H1 (cell line): ENCODE data around the gene CLEC16A. TPM values are rescaled to one million over a fixed set of nuclear protein-coding genes. Genes with fewer than 3 reads are reported as not detected.

Experiments
- CTCF ChIA-PET: fragments of 300-600 bp; sonication (Branson Sonifier 250); formaldehyde crosslinking; loops from one replicate; lab custom pipeline; 2021; ENCODE audit not compliant: partially characterized antibody; lab: Charles Lee
- POLR2A ChIA-PET: fragments of 300-600 bp; sonication (Branson Sonifier 250); formaldehyde crosslinking; loops from one replicate; lab custom pipeline; 2021; ENCODE audit warnings: inconsistent platforms; ENCODE audit not compliant: partially characterized antibody; lab: Charles Lee
- DNase-seq, 2 experiments: peaks; one replicate each; pipeline versions ENCODE4 v3.0.0 to v3.0.0-alpha.2; 2010 to 2022; ENCODE audit warnings: low spot score in 2 of 2, low read depth in 1 of 2, mixed read lengths in 1 of 2
- FAIRE-seq: peaks from 2 replicates; lab custom pipeline; 2011; peaks lifted over from hg19 to GRCh38; lab: Jason Lieb, UNC
- H2AFZ ChIP-seq: 2 replicates; pipeline ENCODE4 v1.8.1; 2012; ENCODE audit warnings: low read length, inconsistent platforms
- H2AK5ac ChIP-seq: 2 replicates; pipeline ENCODE4 v1.6.1; 2013; ENCODE audit warnings: low read depth, low read length
- H2BK120ac ChIP-seq: replicated peaks from 2 replicates; pipeline ENCODE3; 2013; ENCODE audit warnings: low read depth, low read length, inconsistent platforms
- H2BK12ac ChIP-seq: 2 replicates; pipeline ENCODE4 v1.6.1; 2013; ENCODE audit warnings: low read depth, low read length
- H2BK15ac ChIP-seq: 2 replicates; pipeline ENCODE4 v1.6.1; 2013; ENCODE audit warnings: low read length
- H2BK20ac ChIP-seq: 2 replicates; pipeline ENCODE4 v1.6.1; 2013; ENCODE audit warnings: low read length
- H2BK5ac ChIP-seq: 2 replicates; pipeline ENCODE4 v1.6.1; 2013; ENCODE audit warnings: low read depth, low read length
- H3K14ac ChIP-seq: 2 replicates; pipeline ENCODE4 v1.6.1; 2013; ENCODE audit warnings: inconsistent platforms; ENCODE audit not compliant: insufficient read length
- H3K18ac ChIP-seq: 2 replicates; pipeline ENCODE4 v1.6.1; 2013; ENCODE audit warnings: low read length; ENCODE audit errors: extremely low read depth
- H3K23ac ChIP-seq: 2 replicates; pipeline ENCODE4 v1.6.1; 2013; ENCODE audit warnings: inconsistent platforms; ENCODE audit not compliant: insufficient read length
- H3K23me2 ChIP-seq: 2 replicates; pipeline ENCODE4 v1.6.1; 2013; ENCODE audit warnings: low read depth, low read length
- H3K27ac ChIP-seq: 2 replicates; pipeline ENCODE4 v1.6.1; 2011; ENCODE audit warnings: low read depth, low read length, inconsistent platforms
- H3K27me3 ChIP-seq, 4 experiments: replicated peaks in 1 of 4; 1 replicate in 1 of 4; 2 replicates in 3 of 4; pipeline versions ENCODE4 v1.6.1 to v1.8.1; 2011 to 2013; ENCODE audit warnings: low read length in 3 of 4, mild to moderate bottlenecking in 3 of 4, inconsistent platforms in 2 of 4, mixed read lengths in 2 of 4, moderate library complexity in 1 of 4; ENCODE audit not compliant: control insufficient read depth in 3 of 4, insufficient read depth in 3 of 4; ENCODE audit errors: extremely low read depth in 1 of 4
- H3K36me3 ChIP-seq, 4 experiments: 2 replicates each; pipeline versions ENCODE4 v1.6.1 to v1.8.1; 2011 to 2013; ENCODE audit warnings: mild to moderate bottlenecking in 4 of 4, low read length in 3 of 4, moderate library complexity in 2 of 4, control low read depth in 1 of 4, inconsistent platforms in 1 of 4; ENCODE audit not compliant: insufficient read depth in 4 of 4, control insufficient read depth in 2 of 4
- H3K4ac ChIP-seq: replicated peaks from 2 replicates; pipeline ENCODE3; 2013; ENCODE audit warnings: low read length, low read depth, mixed read lengths, inconsistent platforms; ENCODE audit not compliant: insufficient read length
- H3K4me1 ChIP-seq, 4 experiments: replicated peaks in 1 of 4; 1 replicate in 1 of 4; 2 replicates in 3 of 4; pipeline versions ENCODE4 v1.6.1 to v1.8.1; 2011 to 2013; ENCODE audit warnings: low read length in 3 of 4, inconsistent platforms in 2 of 4, mixed read lengths in 1 of 4; ENCODE audit not compliant: insufficient read depth in 4 of 4, control insufficient read depth in 3 of 4
- H3K4me2 ChIP-seq, 2 experiments: 2 replicates each; pipeline versions ENCODE4 v1.6.1 to v1.8.1; 2011 to 2013; ENCODE audit warnings: low read depth in 2 of 2, low read length in 2 of 2, control low read depth in 1 of 2, inconsistent platforms in 1 of 2, mild to moderate bottlenecking in 1 of 2; ENCODE audit not compliant: insufficient read depth in 1 of 2
- H3K4me3 ChIP-seq, 4 experiments: fragments of 200-600, 300-600 bp in 1 of 4; sonication (generic), shearing (Covaris generic), sonication (Bioruptor Twin) in 1 of 4; 2 replicates each; pipeline versions ENCODE4 v1.5.1 to v1.8.1; 2011 to 2016; ENCODE audit warnings: low read length in 4 of 4, low read depth in 3 of 4, control low read depth in 2 of 4, inconsistent platforms in 2 of 4, mild to moderate bottlenecking in 2 of 4, mixed read lengths in 1 of 4, moderate library complexity in 1 of 4; ENCODE audit not compliant: insufficient read depth in 2 of 4; ENCODE audit errors: extremely low read depth in 1 of 4
- H3K56ac ChIP-seq: replicated peaks from 2 replicates; pipeline ENCODE3; 2013; ENCODE audit warnings: low read depth, mild to moderate bottlenecking, mixed read lengths, low read length, inconsistent platforms; ENCODE audit not compliant: insufficient read length
- H3K79me1 ChIP-seq: 2 replicates; pipeline ENCODE4 v1.6.1; 2013; ENCODE audit warnings: low read depth, low read length, control low read depth
- H3K79me2 ChIP-seq, 2 experiments: 2 replicates each; pipeline versions ENCODE4 v1.6.1 to v1.8.1; 2012 to 2013; ENCODE audit warnings: low read length in 2 of 2, mild to moderate bottlenecking in 2 of 2, inconsistent platforms in 1 of 2; ENCODE audit not compliant: insufficient read depth in 2 of 2, control insufficient read depth in 1 of 2
- H3K9ac ChIP-seq, 4 experiments: replicated peaks in 1 of 4; 1 replicate in 1 of 4; 2 replicates in 3 of 4; pipeline versions ENCODE4 v1.6.1 to v1.8.1; 2011 to 2013; ENCODE audit warnings: low read depth in 3 of 4, low read length in 3 of 4, control low read depth in 2 of 4, mild to moderate bottlenecking in 2 of 4, moderate library complexity in 2 of 4, inconsistent platforms in 1 of 4; ENCODE audit errors: extremely low read depth in 1 of 4
- H3K9me3 ChIP-seq, 2 experiments: 2 replicates each; pipeline versions ENCODE4 v1.6.1 to v1.8.1; 2012 to 2013; ENCODE audit warnings: mild to moderate bottlenecking in 2 of 2, moderate library complexity in 2 of 2, control low read depth in 1 of 2, inconsistent platforms in 1 of 2, low read depth in 1 of 2, low read length in 1 of 2, mixed read lengths in 1 of 2; ENCODE audit not compliant: insufficient read depth in 2 of 2
- H4K20me1 ChIP-seq, 2 experiments: replicated peaks in 1 of 2; 2 replicates each; pipeline versions ENCODE3 to v1.8.1; 2011 to 2013; ENCODE audit warnings: inconsistent platforms in 2 of 2, low read length in 2 of 2, mild to moderate bottlenecking in 1 of 2; ENCODE audit not compliant: insufficient read depth in 2 of 2, control insufficient read depth in 1 of 2
- H4K5ac ChIP-seq: 2 replicates; pipeline ENCODE4 v1.6.1; 2013; ENCODE audit warnings: low read length, low read depth, mixed read lengths, inconsistent platforms; ENCODE audit not compliant: insufficient read length
- H4K8ac ChIP-seq: 2 replicates; pipeline ENCODE4 v1.8.0; 2013; ENCODE audit warnings: mild to moderate bottlenecking, moderate library complexity, low read length, inconsistent platforms; ENCODE audit not compliant: insufficient read depth; ENCODE audit errors: extremely low read depth
- H4K91ac ChIP-seq: replicated peaks from 2 replicates; pipeline ENCODE3; 2013; ENCODE audit warnings: low read length, mixed read lengths, inconsistent platforms; ENCODE audit not compliant: insufficient read length
- BCL11A ChIP-seq, 2 experiments: IDR thresholded peaks; one replicate each; pipeline ENCODE4 v1.6.1; 2011; ENCODE audit warnings: low read depth in 2 of 2, low read length in 2 of 2, mild to moderate bottlenecking in 2 of 2
- CBX5 ChIP-seq: fragments of 300-800, 300-1000 bp; sonication (generic); IDR thresholded peaks from 2 replicates; pipeline ENCODE4 v1.7.1; 2016; ENCODE audit warnings: antibody characterized with exemption, low read length, low read depth
- CBX8 ChIP-seq: fragments of 300-800, 300-1000 bp; sonication (generic); IDR thresholded peaks from 2 replicates; pipeline ENCODE4 v1.7.1; 2016; ENCODE audit warnings: low read depth, low read length, borderline replicate concordance
- CHD2 ChIP-seq: IDR thresholded peaks from 2 replicates; pipeline ENCODE4 v1.6.1; 2012; ENCODE audit warnings: low read length, improper control_type of control experiment
- EZH2 ChIP-seq: fragments of 200-600 bp; sonication (generic); IDR thresholded peaks from 2 replicates; pipeline ENCODE4 v1.7.1; 2012; ENCODE audit warnings: low read depth, mild to moderate bottlenecking, moderate library complexity, low read length, inconsistent platforms; ENCODE audit not compliant: severe bottlenecking
- MAFK ChIP-seq: IDR thresholded peaks from 2 replicates; pipeline ENCODE4 v1.6.1; 2012; ENCODE audit warnings: low read depth, mild to moderate bottlenecking, improper control_type of control experiment, low read length
- NANOG ChIP-seq: IDR thresholded peaks from 2 replicates; pipeline ENCODE4 v1.6.1; 2011; ENCODE audit warnings: low read length, low read depth, mild to moderate bottlenecking, inconsistent platforms; ENCODE audit not compliant: insufficient read depth, poor library complexity, severe bottlenecking
- NRF1 ChIP-seq: IDR thresholded peaks from 2 replicates; pipeline ENCODE4 v1.6.1; 2011; ENCODE audit warnings: mild to moderate bottlenecking, low read depth, low read length, improper control_type of control experiment
- POLR2AphosphoS5 ChIP-seq: IDR thresholded peaks from 2 replicates; pipeline ENCODE4 v1.6.1; 2011; ENCODE audit warnings: low read depth, low read length
- RBBP5 ChIP-seq: IDR thresholded peaks from 2 replicates; pipeline ENCODE4 v1.7.1; 2012; ENCODE audit warnings: low read depth, mild to moderate bottlenecking, inconsistent platforms, low read length, moderate library complexity, borderline replicate concordance
- RXRA ChIP-seq: IDR thresholded peaks from 2 replicates; pipeline ENCODE4 v1.6.1; 2011; ENCODE audit warnings: low read depth, mild to moderate bottlenecking, low read length, moderate library complexity; ENCODE audit not compliant: insufficient read depth
- SIX5 ChIP-seq: IDR thresholded peaks from 2 replicates; pipeline ENCODE4 v1.6.1; 2011; ENCODE audit warnings: mild to moderate bottlenecking, low read depth, low read length
- SRF ChIP-seq: IDR thresholded peaks from 2 replicates; pipeline ENCODE4 v1.6.1; 2011; ENCODE audit warnings: mild to moderate bottlenecking, low read depth, low read length, moderate library complexity
- SUZ12 ChIP-seq: fragments of 200-600 bp; sonication (generic); IDR thresholded peaks from 2 replicates; pipeline ENCODE4 v1.6.1; 2012; ENCODE audit warnings: mild to moderate bottlenecking, inconsistent platforms, low read length, moderate library complexity, mixed read lengths
- TBP ChIP-seq: IDR thresholded peaks from 2 replicates; pipeline ENCODE4 v1.6.1; 2011; ENCODE audit warnings: low read depth, low read length, improper control_type of control experiment
- TCF12 ChIP-seq: IDR thresholded peaks from 2 replicates; pipeline ENCODE4 v1.6.1; 2011; ENCODE audit warnings: low read depth, mild to moderate bottlenecking, low read length
- WGBS, 2 experiments: shearing (Covaris generic) in 1 of 2; methylation state at CpG; one replicate each; pipeline versions ENCODE4 v1.1.6 to v1.1.7; 2013 to 2015; ENCODE audit warnings: low lambda C conversion rate in 2 of 2, mixed read lengths in 2 of 2, inconsistent platforms in 1 of 2, low coverage in 1 of 2, missing lambda C conversion rate in 1 of 2; ENCODE audit not compliant: insufficient replicate concordance in 2 of 2, insufficient coverage in 1 of 2, insufficient read length in 1 of 2; ENCODE audit errors: extremely low coverage in 1 of 2, missing lambda C conversion rate in 1 of 2; 5-methylcytosine and 5-hydroxymethylcytosine counted together
- polyA plus RNA-seq, 7 experiments: library from polyadenylated mRNA; depleted of rRNA in 3 of 7; stranded (reverse) in 5 of 7; unstranded in 2 of 7; fragments of >200 nt in 5 of 7; fragments of 200-250 nt in 2 of 7; gene quantifications; 1 replicate in 5 of 7; 2 replicates in 1 of 7; 4 replicates in 1 of 7; pipeline versions ENCODE4 v1.2.1 to v1.2.3, GENCODE V29; 2011 to 2013; ENCODE audit warnings: missing spikeins in 2 of 7, mixed read lengths in 2 of 7
- total RNA-seq: library from RNA; stranded (reverse); fragmentation: NEBNext Ultra II Directional; extraction: Animal tissue kit (Norgen Biotek cat#: 25700); gene quantifications from 2 replicates; pipeline ENCODE4 v1.2.1, GENCODE V29; 2021

The CLEC16A gene
- total and polyA plus RNA-seq, 2 of the 8 experiments (the other 6 are each of a cell fraction or from before 2014, with no cell fraction given), result 7.6 to 19.3 TPM

DNA sequence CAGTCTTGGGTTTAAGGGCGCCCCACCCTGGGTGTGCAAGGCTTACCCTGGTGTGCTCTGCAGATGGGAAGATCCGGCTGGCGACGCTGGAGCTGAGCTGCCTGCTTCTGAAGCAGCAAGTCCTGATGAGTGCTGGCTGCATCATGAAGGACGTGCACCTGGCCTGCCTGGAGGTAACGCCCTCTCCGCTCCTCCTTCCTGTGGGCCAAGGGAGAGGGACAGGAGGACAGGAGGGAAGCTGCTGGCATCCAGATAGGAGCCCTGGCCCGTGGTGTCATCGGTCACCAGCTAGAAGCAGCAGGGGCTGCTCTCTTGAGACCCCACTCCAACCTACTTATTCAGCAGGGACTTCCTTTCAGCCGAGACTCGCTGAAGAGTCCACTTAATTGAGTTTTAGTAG, 97.8 kb downstream of the CLEC16A start:
- Histone ChIP-seq H2BK12ac (no peak overlapping the region; the same call in 1 of the 2 replicates), H3K4me3 (no peak overlapping the region), H4K5ac (no peak overlapping the region), H3K4ac (no peak overlapping the region), H4K91ac (no peak overlapping the region), H2BK120ac (no peak overlapping the region), H3K4me2 (no peak overlapping the region), H3K36me3 (peaks cover 0 to 4% (median 2%) of the 10 kb centered on the region in 4 experiments; a peak in 2 of 8 replicates), H3K27me3 (no peaks in the 10 kb centered on the region), H3K18ac (no peak overlapping the region), H2AFZ (no peak overlapping the region), H3K9ac (no peak overlapping the region), H4K20me1 (no peaks in the 10 kb centered on the region), H3K79me2 (no peaks in the 10 kb centered on the region), H2BK5ac (no peak overlapping the region), H3K23me2 (no peaks in the 10 kb centered on the region), H3K56ac (no peak overlapping the region), H3K9me3 (no peaks in the 10 kb centered on the region), H2AK5ac (no peak overlapping the region), H2BK20ac (no peak overlapping the region), H2BK15ac (no peak overlapping the region), H3K4me1 (no peaks in the 10 kb centered on the region; a peak in 2 of 7 replicates), H3K79me1 (no peaks in the 10 kb centered on the region; the same call in 1 of the 2 replicates), H4K8ac (no peak overlapping the region), H3K14ac (no peak overlapping the region), H3K27ac (no peak overlapping the region), H3K23ac (no peak overlapping the region)
- ChIA-PET CTCF (no interaction called here), POLR2A (no interaction called here)
- no peak for FAIRE-seq
- no peak for DNase-seq
- 92% methylated on average over 11 of the region's 11 CpGs; no CpG with 5 or more reads in 1 of the 2 experiments for WGBS, 2 experiments
- TF ChIP-seq RBBP5, result no peak
- no peak for TF ChIP-seq EZH2
- no peak for TF ChIP-seq NRF1
- no peak for TF ChIP-seq NANOG
- TF ChIP-seq CHD2, result no peak
- TF ChIP-seq TBP, result no peak
- no peak for TF ChIP-seq TCF12
- TF ChIP-seq BCL11A (IDR thresholded peaks at IDR 0.05; ENCODE audit: low read depth in 2 of 2, low read length in 2 of 2), result no peak
- TF ChIP-seq RXRA, result no peak
- no peak for TF ChIP-seq SIX5
- no peak for TF ChIP-seq MAFK
- no peak for TF ChIP-seq CBX5
- TF ChIP-seq SUZ12, result no peak
- TF ChIP-seq SRF, result no peak
- TF ChIP-seq CBX8, result no peak
- no peak for TF ChIP-seq POLR2AphosphoS5
